HG02885 (cell line): ENCODE results near the gene CFAP53.
"Not testable (repeated sequence)": the region's sequence is repeated elsewhere in the genome, so short reads cannot be mapped to it uniquely, and the experiment has no call there.

Source experiments
- ATAC-seq: cut with Tn5 transposase; IDR thresholded peaks from one replicate; pipeline ENCODE4 v1.9.1; 2021; ENCODE audit warnings: mild to moderate bottlenecking; ENCODE audit not compliant: unreplicated experiment, poor library complexity

The CFAP53 gene

DNA sequence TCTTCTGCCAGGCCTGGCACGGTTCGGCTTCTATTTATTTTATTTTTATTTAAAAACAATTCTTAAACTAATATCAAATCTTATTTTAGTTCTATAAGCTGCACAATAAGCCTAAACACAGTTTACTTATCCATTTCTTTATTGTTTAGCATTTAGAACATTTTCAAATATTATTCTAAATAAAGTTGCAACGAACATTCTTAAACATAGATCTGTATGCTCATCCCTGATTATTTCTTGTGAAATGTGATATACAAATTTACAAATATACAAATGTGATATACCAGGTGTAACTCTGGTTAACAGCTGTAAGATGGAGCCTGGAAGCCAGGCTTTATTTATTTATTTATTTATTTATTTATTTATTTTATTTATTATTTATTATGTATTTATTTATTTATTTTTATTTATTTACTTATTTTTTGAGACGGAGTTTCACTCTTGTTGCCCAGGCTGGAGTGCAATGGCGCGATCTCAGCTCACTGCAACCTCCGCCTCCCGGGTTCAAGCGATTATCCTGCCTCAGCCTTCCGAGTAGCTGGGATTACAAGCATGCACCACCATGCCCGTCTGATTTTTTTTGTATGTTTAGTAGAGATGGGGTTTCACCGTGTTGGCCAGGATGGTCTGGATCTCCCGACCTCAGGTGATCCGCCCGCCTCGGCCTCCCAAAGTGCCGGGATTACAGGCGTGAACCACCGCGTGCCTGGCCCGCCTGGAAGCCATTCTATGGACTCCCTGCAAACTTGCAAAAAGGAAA lies 22.2 kb upstream of the CFAP53 start:
- not testable (repeated sequence) for ATAC-seq

GRCh38 chr18:50287441-50288347 lies 21.4 kb upstream of the CFAP53 start, which contains the start of gene CXXC1:
Gene CXXC1, minus strand, starts transcription at chr18:50287692. Its CDS starts 103 bp downstream, at chr18:50287589.
- ATAC-seq, result peak; percentile 89

DNA sequence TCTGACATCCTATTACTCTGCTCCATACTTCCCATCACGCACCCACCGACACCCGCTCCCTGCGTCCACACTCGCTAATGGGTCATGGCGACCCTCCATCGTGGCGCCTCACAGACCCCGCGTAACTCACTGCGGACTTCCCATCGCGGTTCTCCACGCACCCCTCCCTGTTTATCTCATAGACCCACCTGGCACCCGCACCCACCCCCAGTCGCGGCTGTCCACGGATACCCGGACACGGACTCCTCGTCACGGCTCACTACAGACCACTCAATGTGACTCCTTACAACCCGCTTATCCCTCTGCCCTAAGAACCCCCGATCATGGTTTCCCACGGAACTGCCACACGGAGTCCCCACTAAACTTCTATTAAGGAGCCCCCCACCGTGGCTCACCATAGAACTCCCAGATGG lies 20.7 kb upstream of the CFAP53 start:
- ATAC-seq, result no peak

DNA sequence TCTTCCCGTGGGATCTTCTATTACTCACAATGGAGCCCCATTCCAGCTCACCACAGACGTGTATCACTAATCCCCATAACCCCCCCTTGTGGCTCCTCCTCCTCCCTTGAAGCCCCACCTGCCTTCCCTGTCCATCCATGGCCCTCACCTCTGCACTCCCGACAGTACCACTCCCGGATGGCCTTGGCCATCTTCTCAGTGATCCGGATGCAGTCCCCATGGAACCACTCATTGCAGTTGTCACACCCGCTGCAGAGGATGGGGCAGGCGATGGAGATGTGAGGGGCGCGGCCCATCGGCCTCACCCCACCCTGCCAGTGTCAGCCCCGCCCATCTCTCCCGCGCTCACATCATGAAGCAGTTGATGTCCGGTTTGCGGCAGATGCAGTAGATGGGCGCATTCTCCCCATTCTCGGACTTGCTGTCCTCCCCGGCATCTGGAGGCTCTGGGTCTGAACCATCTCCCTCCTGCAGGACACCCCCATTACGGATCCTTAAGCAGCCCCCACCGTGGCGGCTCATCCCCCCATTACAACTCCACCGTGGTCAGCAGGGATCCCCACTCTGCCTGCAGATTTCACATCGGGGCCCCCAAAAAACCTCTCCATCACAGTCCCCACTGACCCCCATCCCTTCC lies 20.2 kb upstream of the CFAP53 start:
- peak; percentile 13 for ATAC-seq

- ATAC-seq, result no peak
Measured at GRCh38 chr18:50285631-50286321, 19.5 kb upstream of the CFAP53 start.

DNA sequence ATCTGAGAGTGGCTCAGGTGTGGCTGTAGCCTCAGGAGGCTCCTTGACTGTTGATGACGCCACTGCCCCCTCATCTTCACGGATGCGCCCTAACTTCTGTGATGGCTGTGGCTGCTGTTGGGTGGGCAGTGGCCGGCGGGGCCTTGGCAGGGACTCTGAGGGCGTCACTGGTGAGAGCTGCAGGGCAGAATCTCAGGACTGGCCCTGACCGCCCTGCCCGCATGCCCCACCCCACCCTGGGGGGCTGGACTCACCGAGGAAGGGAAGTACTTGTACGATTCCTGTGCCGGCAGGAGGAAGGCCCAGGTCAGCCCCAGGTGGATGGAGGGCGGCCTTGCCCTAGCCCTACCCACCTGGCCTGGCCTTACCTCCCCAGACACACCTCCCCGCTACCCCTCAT lies 18.8 kb upstream of the CFAP53 start:
- no peak for ATAC-seq

GRCh38 chr18:50284255-50284885 lies 18.1 kb upstream of the CFAP53 start:
- no peak for ATAC-seq

DNA sequence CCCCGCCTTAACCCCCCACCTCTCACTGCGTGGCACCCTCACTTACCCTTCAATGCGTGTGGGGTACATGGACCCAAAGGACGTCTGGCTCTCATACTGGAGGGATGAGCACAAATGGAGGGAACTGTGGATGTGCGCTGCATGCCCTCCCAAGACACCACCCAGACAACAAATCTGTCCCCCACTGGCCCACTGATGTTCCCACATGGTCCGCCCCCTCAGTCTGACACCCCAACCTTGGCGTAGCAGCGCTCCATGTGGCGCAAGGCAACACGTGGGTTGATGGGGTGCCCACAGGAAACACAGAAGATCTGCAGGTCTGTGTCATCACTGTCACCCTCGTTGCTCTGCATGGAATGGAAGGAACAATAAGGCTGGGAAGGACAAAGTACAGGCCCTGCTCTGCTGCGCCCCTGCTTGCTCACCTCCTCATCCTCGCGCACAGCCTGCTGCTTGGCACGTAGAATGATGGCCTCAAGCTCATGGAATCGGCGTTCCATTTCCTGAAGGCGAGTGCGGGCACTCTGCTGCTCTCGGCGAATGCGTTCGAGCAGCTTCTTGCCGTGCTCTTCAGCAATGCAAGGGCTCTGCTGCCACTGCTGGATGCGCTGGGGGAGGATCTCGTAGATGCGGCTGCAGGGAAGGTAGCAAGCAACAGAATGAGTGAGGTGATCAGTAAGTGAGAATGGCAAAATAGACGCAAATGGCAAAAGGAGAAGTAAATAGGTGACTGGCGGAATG lies 17.3 kb upstream of the CFAP53 start:
- ATAC-seq, result no peak

DNA sequence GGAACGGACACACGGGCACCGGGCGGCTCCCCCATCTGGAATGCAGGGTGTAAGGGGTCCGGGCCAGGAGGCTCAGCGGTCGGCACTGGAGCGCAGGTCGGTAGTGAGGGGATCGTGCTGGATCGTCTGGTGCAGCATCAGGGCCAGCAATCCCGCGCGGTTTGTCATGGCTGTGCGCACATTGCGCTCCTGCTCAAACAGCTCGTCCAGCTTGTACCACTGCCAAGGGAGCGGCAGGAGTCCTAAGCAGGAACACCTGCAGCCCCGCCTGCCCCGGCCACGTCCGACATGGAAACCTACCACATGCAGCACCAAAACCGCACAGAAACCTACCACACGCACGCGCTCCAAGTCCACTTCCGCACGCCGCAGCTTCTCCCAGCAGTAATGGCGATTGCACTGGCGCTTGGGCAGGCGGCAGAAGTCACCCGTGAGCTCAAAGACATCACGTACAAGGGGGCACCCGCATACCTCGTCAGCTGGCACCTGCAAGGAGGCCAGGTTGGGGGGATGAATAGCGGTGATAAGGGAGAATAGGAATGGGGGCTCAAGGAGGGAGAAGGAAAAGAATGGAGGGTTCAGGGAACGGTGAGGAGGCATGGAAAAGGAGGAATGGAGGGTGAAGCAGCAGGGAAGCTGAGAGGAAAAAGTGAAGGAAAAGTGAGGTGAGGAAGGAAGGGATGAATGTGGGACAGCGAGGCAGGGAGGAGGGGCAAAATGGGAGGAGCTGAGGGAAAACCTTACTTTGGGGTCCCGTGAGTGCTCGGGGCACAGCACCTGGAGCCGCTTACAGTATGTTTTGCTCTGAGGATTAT lies 16.4 kb upstream of the CFAP53 start:
- ATAC-seq, result no peak

DNA sequence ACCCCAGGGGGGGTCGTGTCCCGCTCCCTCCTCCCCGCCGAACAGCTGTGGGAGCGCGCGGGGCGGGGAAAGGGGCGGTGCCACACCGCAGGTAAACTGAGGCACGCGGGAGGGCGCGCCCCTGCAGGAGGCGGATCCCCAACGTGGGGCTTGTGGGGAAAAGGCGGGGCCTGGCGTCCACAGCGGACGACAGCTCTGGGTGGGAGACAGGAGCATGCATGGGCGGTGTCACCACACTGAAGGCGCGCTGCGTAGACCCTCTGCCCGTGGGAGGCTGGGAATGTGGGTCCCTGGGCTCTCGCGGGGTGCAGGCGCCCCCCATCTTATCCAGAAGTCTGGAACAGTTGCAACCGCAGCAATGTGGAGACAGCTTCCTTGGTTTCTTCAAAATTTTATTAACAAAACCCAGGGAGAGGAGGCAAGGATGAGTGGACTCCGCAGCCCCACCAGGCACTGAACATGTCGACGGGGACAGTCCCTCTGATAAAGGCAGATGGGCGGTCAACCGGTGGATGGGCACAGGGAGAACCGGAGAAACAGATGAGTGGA lies 15.8 kb upstream of the CFAP53 start:
- ATAC-seq, result no peak

DNA sequence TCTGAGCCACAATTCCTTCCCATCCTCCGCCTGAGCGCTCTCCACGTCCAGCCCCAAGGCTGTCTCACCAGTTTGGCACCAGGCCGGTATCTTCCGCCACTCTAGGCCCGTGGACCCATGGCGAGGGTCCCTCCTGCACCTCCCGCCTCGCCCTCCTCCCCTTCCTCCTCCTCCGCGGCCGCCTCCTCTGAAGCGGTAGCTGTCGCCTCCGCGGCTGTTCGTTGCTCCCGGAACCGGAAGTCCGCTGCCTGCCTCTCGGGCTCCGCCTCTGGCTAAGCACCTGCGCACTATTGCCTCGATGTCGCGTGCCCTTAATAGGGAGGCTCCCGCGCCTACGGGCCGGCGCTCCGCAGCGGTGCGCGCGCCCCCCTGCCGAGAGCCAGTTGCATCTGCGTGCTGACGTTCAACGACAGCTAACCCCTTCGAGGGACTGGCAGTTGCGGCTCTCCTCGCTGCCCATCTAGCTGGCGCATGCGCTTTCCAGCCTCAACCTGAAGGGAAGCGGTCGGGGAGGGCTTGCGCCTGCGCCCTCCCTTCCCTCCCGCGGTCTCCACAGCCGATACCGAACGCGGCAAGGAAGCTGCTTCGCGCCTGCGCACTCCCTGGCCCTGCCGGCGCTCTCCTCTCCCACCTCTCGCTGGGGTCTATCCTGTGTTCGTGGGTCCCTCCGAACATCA lies 15.1 kb upstream of the CFAP53 start, which contains the start of gene MBD1:
Gene MBD1 (minus strand): TSS at position 229 of the 677 bp plus-strand sequence. CDS start 1,531 bp downstream, outside the sequence.
- peak; percentile 90 for ATAC-seq

DNA sequence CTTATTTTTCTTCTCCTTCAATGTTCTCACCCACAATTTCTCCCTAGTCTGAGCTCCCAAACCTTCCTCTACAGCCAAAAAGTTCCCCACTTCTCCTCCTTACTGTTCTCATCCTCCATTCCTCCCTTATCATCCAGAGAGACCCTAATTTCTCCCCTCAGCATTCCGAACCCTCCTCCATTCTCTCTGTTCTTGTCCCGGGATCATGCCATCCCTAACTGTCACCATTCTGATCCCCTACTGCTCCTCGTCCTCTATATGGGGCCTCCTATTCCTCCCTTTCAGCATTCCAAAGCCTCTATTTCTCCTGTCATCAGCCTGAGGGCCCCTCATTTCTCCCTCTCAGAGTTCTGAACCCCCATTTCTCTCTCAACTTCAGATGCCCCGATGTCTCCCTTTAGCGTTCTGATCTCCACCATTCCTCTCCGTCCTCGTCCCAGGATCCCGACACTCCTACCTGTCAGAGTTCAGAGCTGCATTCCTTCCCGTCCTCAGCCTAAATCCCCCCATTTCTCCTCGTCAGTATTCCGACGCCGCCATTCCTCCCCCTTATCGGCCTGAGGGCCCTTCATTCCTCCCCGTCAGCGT lies 14.5 kb upstream of the CFAP53 start:
- no peak for ATAC-seq

DNA sequence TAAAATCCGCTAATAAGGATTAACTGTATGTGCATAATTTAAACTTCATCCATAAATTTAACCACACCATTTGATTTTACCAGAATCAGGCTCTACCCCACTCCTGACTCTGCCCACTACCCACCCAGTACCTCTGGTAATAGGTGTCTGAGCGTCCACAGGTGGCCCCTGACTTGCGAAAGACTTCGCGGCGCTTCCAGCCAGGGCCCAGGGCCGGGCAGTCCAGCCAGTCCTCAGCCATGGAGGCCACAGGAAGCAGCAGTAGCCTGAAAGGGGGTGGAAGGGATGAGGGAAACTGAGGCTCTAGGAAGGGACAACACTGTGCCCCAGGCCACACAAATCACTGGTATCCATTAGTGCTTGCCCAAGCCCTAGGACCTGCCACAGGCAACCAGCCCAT lies 13.5 kb upstream of the CFAP53 start:
- no peak for ATAC-seq

DNA sequence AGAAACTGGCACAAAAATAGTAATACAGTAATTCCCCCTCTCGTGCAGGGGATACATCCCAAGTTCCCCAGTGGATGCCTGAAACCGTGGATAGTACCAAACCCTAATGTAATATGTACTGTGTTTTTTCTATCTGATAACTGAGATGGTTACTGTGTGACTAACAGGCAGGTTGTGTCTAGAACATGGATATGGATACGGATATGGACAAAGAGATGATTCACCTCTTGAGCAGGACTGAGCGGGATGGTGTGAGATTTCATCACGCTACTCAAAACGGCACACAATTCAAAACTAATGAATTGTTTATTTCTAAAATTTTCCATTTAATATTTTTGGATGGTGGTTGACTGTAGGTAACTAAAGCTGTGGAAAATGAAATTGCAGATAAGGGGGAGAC lies 11.6 kb upstream of the CFAP53 start:
- ATAC-seq, result no peak

- no peak for ATAC-seq
Measured at GRCh38 chr18:50276452-50276851, 10.2 kb upstream of the CFAP53 start.

GRCh38 chr18:50275503-50276036 lies 9.3 kb upstream of the CFAP53 start:
- ATAC-seq, result no peak

DNA sequence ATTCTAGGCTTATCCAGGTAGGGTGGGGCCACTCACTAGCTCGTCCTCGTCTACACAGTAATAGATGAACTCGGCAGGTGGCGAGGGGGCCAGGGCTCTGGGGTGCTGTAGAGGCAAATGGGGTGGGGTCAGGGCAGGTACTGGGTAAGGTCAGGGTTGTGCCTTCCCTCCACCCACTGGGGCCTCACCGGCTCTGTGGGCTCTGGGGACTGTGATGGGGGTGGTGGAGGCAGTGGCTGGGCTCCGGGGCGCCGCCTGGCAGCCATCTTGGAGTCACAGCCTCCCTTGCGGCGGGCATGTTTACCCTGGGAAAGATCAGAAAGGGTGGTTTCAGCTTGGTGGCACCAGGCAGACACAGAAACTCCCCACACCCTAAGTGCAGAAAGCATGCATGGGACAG lies 8.6 kb upstream of the CFAP53 start:
- ATAC-seq, result no peak
